Measurements from ENCODE around the gene EHBP1.
"Not testable (repeated sequence)": the region's sequence is repeated elsewhere in the genome, so short reads cannot be mapped to it uniquely, and the experiment has no call there.

EHBP1 gene

GRCh38 chr2:62705859-62706720 lies 577 bp downstream of the EHBP1 start:
- no peak for FAIRE-seq

- no peak for FAIRE-seq
Observed at GRCh38 chr2:62706721-62707521, 1.4 kb downstream of the EHBP1 start.

GRCh38 chr2:62708751-62709150 lies 3.2 kb downstream of the EHBP1 start:
- no peak for FAIRE-seq

GRCh38 chr2:62711832-62712494 lies 6.5 kb downstream of the EHBP1 start:
- FAIRE-seq = no peak

GRCh38 chr2:62713196-62713595 lies 7.7 kb downstream of the EHBP1 start:
- not testable (repeated sequence) for FAIRE-seq

- FAIRE-seq = peak; percentile 96
Observed at GRCh38 chr2:62713837-62714236, 8.3 kb downstream of the EHBP1 start.

- FAIRE-seq = no peak
Observed at GRCh38 chr2:62716768-62717167, 11.3 kb downstream of the EHBP1 start.

GRCh38 chr2:62717503-62718081 lies 12.1 kb downstream of the EHBP1 start:
- FAIRE-seq = no peak

GRCh38 chr2:62718225-62718822 lies 12.8 kb downstream of the EHBP1 start:
- FAIRE-seq = no peak

GRCh38 chr2:62719757-62720156 lies 14.2 kb downstream of the EHBP1 start:
- no peak for FAIRE-seq

- no peak for FAIRE-seq
Observed at GRCh38 chr2:62722679-62723078, 17.2 kb downstream of the EHBP1 start.

GRCh38 chr2:62723253-62723652 lies 17.7 kb downstream of the EHBP1 start:
- no peak for FAIRE-seq

GRCh38 chr2:62724106-62724505 lies 18.6 kb downstream of the EHBP1 start:
- no peak for FAIRE-seq

GRCh38 chr2:62724886-62725711 lies 19.6 kb downstream of the EHBP1 start:
- no peak for FAIRE-seq

- FAIRE-seq = no peak
Observed at GRCh38 chr2:62725712-62726055, 20.2 kb downstream of the EHBP1 start.

- no peak for FAIRE-seq
Observed at GRCh38 chr2:62727259-62727867, 21.9 kb downstream of the EHBP1 start.

- FAIRE-seq = no peak
Observed at GRCh38 chr2:62727876-62728566, 22.5 kb downstream of the EHBP1 start.

- no peak for FAIRE-seq
Observed at GRCh38 chr2:62731275-62731674, 25.8 kb downstream of the EHBP1 start.

- FAIRE-seq = no peak
Observed at GRCh38 chr2:62732262-62732777, 26.8 kb downstream of the EHBP1 start.

GRCh38 chr2:62733546-62733945 lies 28.0 kb downstream of the EHBP1 start:
- no peak for FAIRE-seq

Measured in islet of Langerhans (tissue), 1 donor.